NCI-H2029 treated with DMSO at 0.1 percent for 48 hours (cell line): ENCODE data around the gene AGR3.
A peak's percentile ranks its signal among the peaks of the same experiment; 100 is the strongest.

Experiments used
- DNase-seq: peaks from one replicate; lab custom pipeline; 2025; lab: John Stamatoyannopoulos, UW

AGR3 gene

GRCh38 chr7:16833373-16833772, 48.4 kb downstream of the AGR3 start:
- no peak for DNase-seq

DNA sequence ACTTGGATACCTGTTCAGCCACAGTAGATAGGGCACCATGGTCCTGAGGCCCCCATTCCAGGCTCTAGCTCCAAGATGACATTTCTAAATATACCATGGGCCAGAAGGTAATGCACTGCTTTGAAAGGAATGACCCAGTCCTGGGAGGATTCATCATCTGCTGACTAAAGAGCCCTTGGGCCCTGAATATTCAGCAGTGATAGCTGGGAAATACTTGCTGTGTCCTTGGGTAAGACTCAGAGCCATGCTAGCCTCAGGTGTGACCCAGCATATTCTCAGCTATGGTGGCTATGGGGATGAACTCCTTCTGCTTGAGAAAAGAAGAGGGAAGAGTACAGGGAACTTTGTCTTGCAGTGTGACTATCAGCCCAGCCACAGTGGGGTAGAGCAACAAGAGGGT, 55.7 kb downstream of the AGR3 start:
- no peak for DNase-seq

DNA sequence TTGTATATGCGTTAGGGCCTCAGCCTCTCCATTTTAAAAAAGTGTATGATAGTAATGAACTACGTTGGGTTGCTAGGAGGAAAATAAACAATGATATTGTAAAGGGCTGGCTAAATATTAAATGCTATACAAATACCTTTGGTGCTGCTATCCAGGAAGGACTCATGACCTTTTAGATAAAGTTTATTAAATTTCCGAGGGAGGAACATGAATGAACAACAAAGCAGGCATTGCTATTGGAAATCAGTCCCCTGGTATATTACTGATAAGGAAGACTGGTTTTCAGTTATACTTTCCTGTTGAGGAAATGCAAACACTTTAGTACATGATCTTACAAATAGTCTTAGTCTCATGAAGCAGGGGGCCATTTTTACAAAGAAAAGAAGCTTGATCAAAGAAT, 59.8 kb downstream of the AGR3 start:
- no peak for DNase-seq

DNA sequence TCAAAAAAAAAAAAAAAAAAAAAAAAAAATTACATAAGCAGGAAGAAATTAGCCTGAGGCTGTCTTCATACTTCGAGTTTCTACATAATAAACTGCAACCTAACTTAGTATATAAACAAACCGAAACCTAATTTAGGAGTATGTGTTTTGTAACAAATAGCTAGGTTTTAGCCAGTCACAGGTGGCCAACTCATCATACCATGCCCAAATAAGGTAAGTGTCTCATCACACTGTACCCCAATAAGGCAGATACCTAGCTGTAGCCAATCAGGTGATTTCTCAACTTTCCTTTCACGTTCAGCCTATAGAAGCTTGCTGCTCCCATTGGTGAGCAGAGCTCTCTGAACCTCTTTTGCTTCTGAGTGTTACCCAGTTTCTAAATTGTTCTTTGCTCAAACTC, 63.1 kb downstream of the AGR3 start:
- no peak for DNase-seq

- peak; percentile 13 for DNase-seq
These were observed 64.2 kb downstream of the AGR3 start for GRCh38 chr7:16817536-16817935.

- DNase-seq = no peak
These were observed 65.0 kb downstream of the AGR3 start for GRCh38 chr7:16816824-16817223.

GRCh38 chr7:16815001-16815400, 66.8 kb downstream of the AGR3 start:
- DNase-seq = no peak

DNA sequence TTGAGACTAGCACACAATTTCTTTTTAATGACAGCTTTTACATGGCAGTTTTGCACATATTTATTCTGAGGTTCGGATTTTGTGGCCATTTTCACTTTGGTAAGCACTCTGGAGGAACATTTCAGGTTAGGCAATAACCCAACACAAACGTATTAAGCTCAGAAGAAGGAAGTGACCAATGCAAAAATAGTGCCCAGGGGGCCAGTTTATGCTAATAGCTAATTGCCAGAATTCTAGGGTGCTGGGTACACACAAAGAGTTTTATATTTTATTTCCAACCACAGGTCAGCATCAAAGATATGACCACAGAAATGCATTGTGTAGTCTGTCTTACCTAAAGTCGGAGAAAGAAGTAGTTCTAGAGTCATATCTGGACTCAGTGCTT, 68.6 kb downstream of the AGR3 start:
- DNase-seq = peak; percentile 19

DNA sequence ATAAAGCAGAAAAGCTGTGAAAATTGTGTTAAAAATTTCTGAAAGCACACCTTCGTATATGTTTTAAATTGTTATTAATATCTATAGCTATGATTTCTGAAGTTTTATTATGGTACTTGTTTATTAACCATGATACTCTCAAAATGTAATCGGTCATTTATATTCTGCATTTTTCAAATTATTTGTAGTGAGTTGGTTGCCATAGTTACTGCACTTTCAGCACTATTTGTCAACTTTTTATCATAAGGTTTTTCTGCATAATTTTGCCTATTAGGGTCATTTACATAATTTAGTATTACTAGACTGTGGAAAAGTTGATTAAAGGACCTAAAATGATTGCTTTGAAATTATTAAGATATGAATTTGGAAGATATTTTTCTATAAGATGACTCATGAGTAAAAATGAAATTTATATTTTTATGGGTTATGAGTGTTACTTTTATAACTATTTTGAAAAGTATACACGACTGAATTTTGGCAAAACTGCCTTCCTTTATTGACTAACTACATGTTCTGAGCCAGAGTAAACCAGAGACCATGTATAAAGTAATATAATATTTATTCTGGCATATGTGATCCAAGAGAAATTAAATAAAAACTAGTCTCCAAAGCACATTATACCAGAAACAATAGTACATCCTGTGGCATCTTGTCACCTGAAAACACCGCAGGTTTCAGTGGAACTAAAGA, 69.1 kb downstream of the AGR3 start:
- no peak for DNase-seq

GRCh38 chr7:16811551-16811950, 70.2 kb downstream of the AGR3 start:
- DNase-seq = no peak

DNA sequence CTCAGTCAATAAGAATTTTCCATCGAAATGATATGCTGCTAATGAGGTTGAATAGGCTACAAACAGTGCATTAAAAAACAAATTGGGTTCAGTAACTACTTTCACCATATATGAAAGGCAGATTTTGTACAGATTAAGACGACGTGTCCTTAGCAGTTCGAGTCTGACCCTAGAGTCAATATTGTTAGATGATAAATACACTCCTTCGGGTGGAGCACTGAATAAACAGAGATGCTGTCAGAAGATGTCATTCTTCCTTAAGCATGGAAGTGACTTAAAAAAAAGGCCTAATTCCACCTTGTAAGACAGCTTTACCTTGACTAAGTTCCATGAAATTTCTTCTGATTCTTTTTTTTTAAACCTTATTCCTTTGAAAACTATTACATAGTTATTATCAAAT, 71.2 kb downstream of the AGR3 start:
- DNase-seq = no peak

- DNase-seq = no peak
These were observed 71.7 kb downstream of the AGR3 start for GRCh38 chr7:16810112-16810511.
